NCI-H774 (cell line): Measurements from ENCODE around the gene PTPN3.

Experiments
- DNase-seq: peaks from one replicate; lab custom pipeline; 2025; lab: John Stamatoyannopoulos, UW

The PTPN3 gene

GRCh38 chr9:109426626-109427402, 71.3 kb downstream of the PTPN3 start:
- no peak for DNase-seq

- DNase-seq: no peak
Measured at GRCh38 chr9:109424618-109425017, 73.5 kb downstream of the PTPN3 start.

DNA sequence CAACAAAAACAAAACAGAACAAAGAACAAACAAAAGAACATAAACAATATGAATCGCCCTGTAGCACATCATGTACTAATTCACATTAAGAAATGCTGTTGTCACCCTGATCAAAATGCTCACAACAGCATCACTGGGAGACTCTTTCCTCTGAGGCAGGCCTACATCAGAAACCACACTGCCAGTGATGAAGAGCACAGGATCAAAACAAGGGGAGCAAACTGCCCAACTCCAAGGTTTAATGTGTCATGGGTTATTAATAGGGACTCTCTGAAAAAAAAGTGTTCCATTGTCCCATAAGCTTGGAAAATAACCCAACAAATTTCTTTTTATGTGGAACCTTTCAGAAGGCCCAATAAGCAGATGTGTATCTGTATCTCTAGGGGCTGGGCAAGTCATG, 74.2 kb downstream of the PTPN3 start:
- DNase-seq: no peak

DNA sequence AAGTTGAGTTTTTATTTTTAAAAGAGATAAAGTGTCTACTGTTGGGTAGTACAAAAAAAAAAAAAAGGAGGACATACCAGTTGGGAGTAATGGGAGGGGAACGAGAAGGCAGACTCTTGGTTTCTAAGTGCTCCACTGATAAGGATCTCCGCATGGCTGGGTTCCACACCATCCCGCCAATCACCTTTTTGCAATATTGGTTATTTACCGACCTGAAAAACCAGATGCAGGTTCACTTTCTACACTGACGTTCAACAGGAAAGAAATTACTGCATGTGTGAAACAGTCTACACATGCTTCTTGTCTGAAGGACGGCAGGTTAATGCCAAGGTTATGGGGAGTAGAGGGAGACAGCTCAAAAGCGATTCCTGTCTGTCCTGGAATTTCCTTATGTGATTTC, 75.5 kb downstream of the PTPN3 start:
- no peak for DNase-seq

DNA sequence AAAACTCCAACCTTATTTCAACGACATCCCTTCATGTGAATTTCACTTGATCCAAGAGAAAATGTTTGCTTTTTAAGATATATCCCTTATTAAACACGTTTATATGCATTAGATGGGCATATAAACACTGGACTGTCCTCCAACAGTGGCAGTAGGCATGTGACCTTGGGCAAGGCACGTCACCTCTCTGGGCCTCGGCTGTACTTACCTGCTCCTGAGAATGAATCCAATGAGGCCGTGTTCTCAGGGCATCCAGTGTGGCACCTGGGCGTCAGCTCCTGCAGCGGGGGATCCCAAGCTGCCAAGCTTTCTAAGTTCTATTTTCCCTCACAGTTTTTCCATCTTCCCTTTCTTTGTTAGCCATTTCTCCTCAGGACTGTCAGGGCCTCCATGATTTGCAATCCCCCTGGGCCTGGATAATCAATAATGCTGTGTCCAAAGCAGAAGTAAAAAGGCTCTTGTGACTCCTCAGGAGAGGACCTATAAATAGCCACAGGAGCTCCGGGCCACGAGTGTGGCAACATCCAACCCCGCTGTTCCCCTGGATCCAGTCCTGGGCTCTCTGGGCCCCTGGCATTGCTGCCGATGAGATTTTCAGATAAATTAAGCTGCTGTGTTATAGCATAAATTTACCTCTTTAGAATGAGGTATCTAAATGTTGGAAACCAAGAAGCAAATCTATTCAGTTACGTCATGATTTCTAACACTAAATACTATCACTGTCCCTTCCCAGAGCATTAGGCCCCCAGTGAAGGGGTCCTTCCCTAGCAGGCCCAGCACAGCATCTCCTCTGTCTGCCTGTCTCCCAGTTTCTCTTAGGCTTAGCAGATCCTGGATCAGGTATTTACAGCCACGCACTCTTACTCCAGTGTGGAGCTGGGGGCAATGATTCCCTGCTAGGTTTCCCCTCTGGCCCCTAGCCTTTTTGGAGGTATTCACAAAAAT, 76.8 kb downstream of the PTPN3 start:
- DNase-seq: no peak

- no peak for DNase-seq
Measured at GRCh38 chr9:109419531-109419930, 78.6 kb downstream of the PTPN3 start.

DNA sequence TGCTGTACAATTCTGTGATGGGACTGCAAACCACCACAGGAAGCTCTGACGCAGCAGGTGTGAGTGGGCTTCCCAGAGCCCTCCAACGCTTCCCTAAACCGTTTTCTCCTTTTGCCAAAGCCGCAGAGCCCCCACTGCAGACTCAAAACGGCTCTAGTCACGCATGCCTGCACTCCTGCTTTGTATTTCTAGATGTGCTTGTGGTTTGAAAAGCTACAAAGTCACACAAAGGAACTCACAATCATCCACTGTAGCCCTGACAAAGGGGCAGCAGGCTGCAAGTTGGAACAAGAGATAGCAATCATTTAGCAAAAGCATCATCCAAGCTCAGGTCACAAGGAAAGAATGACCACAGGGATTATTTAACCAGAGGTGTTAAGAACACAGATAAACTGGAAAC, 79.3 kb downstream of the PTPN3 start:
- DNase-seq: no peak

- DNase-seq: no peak
Measured at GRCh38 chr9:109417585-109418544, 80.2 kb downstream of the PTPN3 start.

DNA sequence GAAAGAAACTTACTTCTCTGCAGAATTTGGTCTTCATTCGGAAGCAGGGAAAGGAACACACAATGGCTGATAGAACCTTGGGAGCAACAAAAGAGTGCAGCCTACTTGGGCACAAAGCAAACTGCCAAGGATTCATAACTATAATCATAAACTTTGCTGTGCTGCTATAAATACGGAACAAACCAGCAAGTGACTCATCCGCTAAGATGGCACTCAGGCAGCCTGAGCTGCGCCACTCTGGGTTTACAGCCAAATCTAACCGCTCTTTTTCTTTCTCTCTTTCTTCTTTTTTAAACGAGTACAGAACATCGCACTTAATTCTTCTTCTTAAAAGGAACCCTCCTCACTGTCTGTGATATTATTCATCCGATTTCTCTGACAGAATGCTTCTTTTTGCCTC, 81.1 kb downstream of the PTPN3 start:
- no peak for DNase-seq

DNA sequence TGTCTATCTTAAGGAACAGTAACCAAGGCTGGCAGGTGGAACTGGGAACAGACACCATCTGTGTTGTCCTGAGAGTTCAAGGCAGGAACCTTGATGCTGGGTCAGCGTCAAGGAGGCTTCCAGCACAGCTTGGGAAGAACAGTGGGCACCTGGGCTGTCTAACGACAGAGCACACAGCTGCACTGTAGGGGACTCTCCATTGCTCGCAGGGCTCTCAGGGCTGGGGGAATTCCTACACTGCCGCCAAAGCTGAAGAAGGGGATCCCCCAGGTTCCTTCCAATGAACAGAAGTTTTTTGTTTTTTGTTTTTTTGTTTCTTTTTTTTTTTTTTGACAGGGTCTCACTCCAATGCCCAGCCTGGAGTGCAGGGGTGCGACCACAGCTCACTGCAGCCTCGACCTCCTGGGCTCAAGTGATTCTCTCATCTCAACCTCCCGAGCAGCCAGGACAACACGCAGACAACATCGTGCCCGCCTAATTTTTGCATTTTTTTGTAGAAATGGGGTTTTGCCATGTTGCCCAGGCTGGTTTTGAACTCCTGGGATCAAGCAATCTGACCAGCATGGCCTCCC, 81.9 kb downstream of the PTPN3 start:
- DNase-seq: no peak

DNA sequence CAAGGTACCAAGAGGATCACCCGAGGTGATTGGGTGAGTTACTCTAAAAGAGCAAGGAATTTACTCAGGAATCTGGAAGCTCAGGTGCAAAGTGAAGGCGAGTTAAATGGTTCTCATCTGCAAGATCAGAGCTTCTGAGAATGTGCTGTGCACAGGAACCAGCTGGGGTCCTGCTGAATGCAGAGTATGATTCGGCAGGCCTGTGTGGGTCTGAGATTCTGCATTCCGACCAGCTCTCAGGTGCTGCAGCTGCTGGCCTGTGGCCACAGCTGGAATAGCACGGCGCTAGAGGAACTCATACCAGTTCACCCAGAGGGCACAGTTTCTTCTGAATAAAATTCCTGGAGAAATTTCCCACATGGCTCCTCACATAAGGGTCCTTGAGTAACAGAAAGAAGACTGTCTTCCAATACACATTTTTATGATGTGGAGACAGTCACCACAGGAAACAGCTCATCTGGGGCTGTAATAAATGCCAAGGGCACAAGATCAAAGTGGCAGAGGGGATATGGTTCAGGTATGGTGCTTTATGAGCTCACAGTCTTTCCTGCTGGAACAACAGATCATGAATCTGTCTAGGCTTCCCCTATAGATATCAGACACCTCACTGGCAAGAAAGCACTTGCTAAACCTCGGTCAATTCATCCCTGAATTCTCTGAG, 83.9 kb downstream of the PTPN3 start:
- DNase-seq: no peak

DNA sequence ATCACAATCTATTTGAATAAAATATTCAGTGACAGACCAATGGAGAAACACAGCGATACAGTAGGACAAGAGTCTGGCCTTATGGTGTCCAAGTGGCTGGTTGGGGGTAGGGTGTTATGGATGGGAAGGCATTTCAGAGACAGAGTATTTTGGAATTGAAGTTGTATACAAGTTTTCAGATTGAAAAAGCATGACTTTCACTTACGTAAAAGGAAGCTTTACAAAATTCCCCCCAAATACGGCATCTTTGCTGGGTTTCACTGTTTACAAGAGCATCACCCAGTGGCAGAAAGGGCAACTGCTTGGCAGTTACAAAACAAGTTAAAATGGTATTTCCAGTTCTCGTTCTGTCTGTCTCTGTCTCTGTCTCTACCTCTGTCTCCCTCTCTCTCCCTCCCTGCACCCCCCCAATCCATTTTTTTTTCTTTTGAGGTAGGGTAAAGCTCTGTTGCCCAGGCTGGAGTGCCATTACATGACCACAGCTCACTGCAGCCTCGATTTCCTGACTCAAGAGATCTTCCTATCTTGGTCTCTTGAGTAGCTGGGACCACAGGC, 86.2 kb downstream of the PTPN3 start:
- no peak for DNase-seq

DNA sequence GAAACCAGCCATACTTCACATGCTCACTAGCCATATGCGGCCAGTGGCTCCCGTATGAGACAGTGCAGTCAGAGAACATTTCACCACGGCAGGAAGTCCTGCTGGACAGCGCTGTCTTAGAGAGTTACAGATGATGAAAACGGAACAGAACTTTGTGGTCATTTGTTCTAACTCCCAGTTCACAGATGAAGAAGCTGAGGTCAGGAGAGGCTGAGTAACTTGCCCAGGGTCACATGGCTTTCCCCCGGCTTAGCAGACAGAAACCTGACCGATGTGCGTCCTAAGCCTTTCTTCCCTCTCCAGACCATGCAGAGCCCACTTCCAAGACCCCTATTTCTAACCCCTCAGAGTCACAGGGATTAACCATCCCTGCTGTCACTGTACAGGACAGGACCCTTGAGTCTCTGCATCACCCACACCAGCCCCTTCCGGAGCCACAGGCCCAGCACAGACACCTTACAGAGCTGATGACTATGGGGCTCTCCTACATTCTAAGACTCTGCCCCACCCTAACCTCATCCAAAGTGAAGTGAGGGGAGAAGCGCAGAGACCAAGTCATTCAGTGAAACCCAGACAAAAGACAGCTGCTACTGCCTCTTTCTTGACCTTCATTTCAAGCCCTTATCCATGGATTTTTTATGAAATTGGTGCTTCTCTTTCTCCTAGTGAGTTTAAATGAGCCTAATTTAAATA, 86.9 kb downstream of the PTPN3 start:
- no peak for DNase-seq

DNA sequence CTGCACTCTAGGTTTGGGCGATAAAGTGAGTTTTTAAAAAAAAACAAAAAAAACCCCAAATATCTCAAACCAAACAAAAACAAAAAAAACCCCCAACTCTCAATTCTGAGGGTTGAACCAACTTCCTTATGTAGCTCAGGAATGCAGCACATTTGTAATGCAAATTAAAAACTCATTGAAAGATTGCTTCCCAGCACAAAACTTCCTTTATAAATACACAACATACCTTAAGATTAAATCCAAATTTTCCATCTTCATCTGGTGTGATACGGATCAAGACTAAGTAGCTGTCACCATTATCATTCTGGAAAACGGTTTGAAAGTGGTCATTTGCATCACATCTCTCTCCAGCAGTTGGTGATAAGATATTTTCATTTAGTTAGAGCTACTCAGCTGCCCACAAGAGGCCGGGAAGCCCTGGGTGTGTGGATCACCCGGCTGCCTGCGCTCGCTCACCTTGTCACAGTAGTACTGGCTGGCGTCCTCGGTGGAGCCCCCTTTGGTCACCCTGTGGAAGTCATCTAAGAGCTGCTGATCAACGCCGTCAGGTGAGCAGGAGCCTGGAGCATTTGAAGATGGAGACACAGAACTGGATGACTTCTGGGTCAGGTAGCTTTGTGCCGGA, 88.2 kb downstream of the PTPN3 start:
- DNase-seq: no peak

- no peak for DNase-seq
Measured at GRCh38 chr9:109408759-109409462, 89.2 kb downstream of the PTPN3 start.

- DNase-seq: no peak
Measured at GRCh38 chr9:109403766-109404320, 94.3 kb downstream of the PTPN3 start.

DNA sequence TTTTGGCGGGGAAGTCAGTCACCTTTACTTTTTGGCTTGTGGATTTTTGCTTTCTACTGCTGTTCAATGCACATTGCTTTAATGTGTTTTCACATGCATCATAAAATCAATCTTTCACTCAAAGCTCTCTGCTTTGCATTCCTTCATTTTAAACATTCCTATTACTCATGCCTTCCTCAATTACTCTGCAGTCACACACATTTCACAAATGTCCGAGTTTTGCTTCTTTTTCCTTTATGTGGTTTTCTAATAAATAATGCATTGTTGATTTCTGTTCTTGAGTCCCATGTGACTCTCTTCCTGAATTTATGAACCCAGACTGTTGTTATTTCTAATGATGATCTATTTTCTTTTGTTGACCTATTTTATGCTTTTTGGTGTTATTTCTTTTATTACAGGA, 95.0 kb downstream of the PTPN3 start:
- DNase-seq: no peak

GRCh38 chr9:109401990-109402318, 96.2 kb downstream of the PTPN3 start:
- no peak for DNase-seq
